Breast epithelium (tissue), 4 donors: ENCODE measurements around the gene ATG7. TPM values are rescaled to one million over a fixed set of nuclear protein-coding genes. Genes with fewer than 3 reads are reported as not detected.

Experiments
- DNase-seq, 2 donors: peaks; one replicate each; pipeline ENCODE4 v3.0.0-alpha.2; 2019; ENCODE audit warnings: low spot score in 2 of 2
- H3K27ac ChIP-seq, 2 donors: fragments of 200-600 bp; sonication (generic) in 1 of 2; one replicate each; pipeline ENCODE4 v1.5.1; 2016 to 2019; ENCODE audit warnings: mild to moderate bottlenecking in 1 of 2
- H3K27me3 ChIP-seq, 2 donors: fragments of 200-600 bp; sonication (generic) in 1 of 2; one replicate each; pipeline versions ENCODE4 v1.5.1 to v1.6.0; 2017 to 2019; ENCODE audit warnings: control low read depth in 1 of 2, mild to moderate bottlenecking in 1 of 2
- H3K36me3 ChIP-seq: fragments of 200-600 bp; one replicate; pipeline ENCODE4 v1.5.1; 2019
- H3K4me1 ChIP-seq, 2 donors: fragments of 200-600 bp; sonication (generic); one replicate each; pipeline ENCODE4 v1.5.1; 2016 to 2019; ENCODE audit warnings: control low read depth in 1 of 2
- H3K4me3 ChIP-seq, 3 donors: fragments of 200-600 bp; sonication (generic); 1 replicate in 2 of 3; 2 replicates in 1 of 3; pipeline ENCODE4 v1.5.1; 2016 to 2019; ENCODE audit warnings: mild to moderate bottlenecking in 3 of 3, moderate library complexity in 2 of 3
- H3K9me3 ChIP-seq, 2 donors: fragments of 200-600 bp; sonication (generic) in 1 of 2; one replicate each; pipeline ENCODE4 v1.5.1; 2016 to 2019; ENCODE audit warnings: control low read depth in 1 of 2
- POLR2A ChIP-seq: fragments of 450-650 bp; IDR thresholded peaks from one replicate; pipeline ENCODE4 v1.6.1; 2016; ENCODE audit warnings: antibody characterized with exemption, mild to moderate bottlenecking, moderate library complexity
- POLR2AphosphoS5 ChIP-seq, 3 donors: sonication (generic); formaldehyde crosslinking; IDR thresholded peaks; one replicate each; pipeline ENCODE4 v1.6.1; 2017; ENCODE audit warnings: antibody characterized with exemption in 3 of 3
- intact Hi-C: fragments of 100-400 bp; cut with DNase I; formaldehyde crosslinking; loops from one replicate; pipeline ENCODE4 v1.15.1; 2023; ENCODE audit warnings: low total_unique reads
- total RNA-seq, 3 donors: library from RNA; depleted of rRNA; stranded (reverse); fragments of >200 nt; gene quantifications; one replicate each; pipeline ENCODE4 v1.1.0, GENCODE V29; 2016
- TF ChIP-seq, protein P1 (sequence below), 3 donors: fragments of 450-650 bp; IDR thresholded peaks; one replicate each; pipeline ENCODE4 v1.5.1; 2016 to 2017; ENCODE audit warnings: antibody characterized with exemption in 3 of 3, mild to moderate bottlenecking in 3 of 3, moderate library complexity in 3 of 3

The ATG7 gene
- total RNA-seq, 3 donors from 2014 or later: 64.9 to 81.9 (median 75.5) TPM

GRCh38 chr3:11477407-11477911 is 205.3 kb downstream of the ATG7 start:
- TF ChIP-seq POLR2A (no peak), POLR2AphosphoS5 (IDR thresholded peaks at IDR 0.05) (no peak)
- TF ChIP-seq, protein P1, sequence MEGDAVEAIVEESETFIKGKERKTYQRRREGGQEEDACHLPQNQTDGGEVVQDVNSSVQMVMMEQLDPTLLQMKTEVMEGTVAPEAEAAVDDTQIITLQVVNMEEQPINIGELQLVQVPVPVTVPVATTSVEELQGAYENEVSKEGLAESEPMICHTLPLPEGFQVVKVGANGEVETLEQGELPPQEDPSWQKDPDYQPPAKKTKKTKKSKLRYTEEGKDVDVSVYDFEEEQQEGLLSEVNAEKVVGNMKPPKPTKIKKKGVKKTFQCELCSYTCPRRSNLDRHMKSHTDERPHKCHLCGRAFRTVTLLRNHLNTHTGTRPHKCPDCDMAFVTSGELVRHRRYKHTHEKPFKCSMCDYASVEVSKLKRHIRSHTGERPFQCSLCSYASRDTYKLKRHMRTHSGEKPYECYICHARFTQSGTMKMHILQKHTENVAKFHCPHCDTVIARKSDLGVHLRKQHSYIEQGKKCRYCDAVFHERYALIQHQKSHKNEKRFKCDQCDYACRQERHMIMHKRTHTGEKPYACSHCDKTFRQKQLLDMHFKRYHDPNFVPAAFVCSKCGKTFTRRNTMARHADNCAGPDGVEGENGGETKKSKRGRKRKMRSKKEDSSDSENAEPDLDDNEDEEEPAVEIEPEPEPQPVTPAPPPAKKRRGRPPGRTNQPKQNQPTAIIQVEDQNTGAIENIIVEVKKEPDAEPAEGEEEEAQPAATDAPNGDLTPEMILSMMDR (IDR thresholded peaks at IDR 0.05): no peak
- DNase-seq: no peak
- Histone ChIP-seq H3K27ac (peak overlapping the region; percentile 61 to 70), H3K4me3 (no peak overlapping the region), H3K9me3 (no peaks in the 10 kb centered on the region), H3K36me3 (no peaks in the 10 kb centered on the region), H3K27me3 (no peaks in the 10 kb centered on the region), H3K4me1 (peaks cover 0 to 23% of the 10 kb centered on the region in 2 donors)
- intact Hi-C loops: no loop called here

- peak overlapping the region; percentile 61 to 70 for H3K27ac ChIP-seq
- intact Hi-C loops: no loop called here
- H3K9me3 ChIP-seq: no peaks in the 10 kb centered on the region
- H3K36me3 ChIP-seq: no peaks in the 10 kb centered on the region
- peaks cover 0 to 23% of the 10 kb centered on the region in 2 donors for H3K4me1 ChIP-seq
- H3K4me3 ChIP-seq: no peak overlapping the region
- no peaks in the 10 kb centered on the region for H3K27me3 ChIP-seq
- DNase-seq: no peak
- TF ChIP-seq, protein P1 (IDR thresholded peaks at IDR 0.05): no peak
- no peak for TF ChIP-seq POLR2AphosphoS5 (IDR thresholded peaks at IDR 0.05)
These were observed 206.0 kb downstream of the ATG7 start for GRCh38 chr3:11478167-11478566.

- no peak for DNase-seq
- no peak overlapping the region for H3K4me3 ChIP-seq
- intact Hi-C loops: no loop called here
- H3K27ac ChIP-seq: no peak overlapping the region
- H3K36me3 ChIP-seq: no peaks in the 10 kb centered on the region
- no peaks in the 10 kb centered on the region for H3K27me3 ChIP-seq
- TF ChIP-seq POLR2AphosphoS5 (IDR thresholded peaks at IDR 0.05) (no peak), POLR2A (no peak)
- TF ChIP-seq, protein P1 (IDR thresholded peaks at IDR 0.05): no peak
- peaks cover 0 to 23% of the 10 kb centered on the region in 2 donors for H3K4me1 ChIP-seq
- no peaks in the 10 kb centered on the region for H3K9me3 ChIP-seq
These were observed 207.0 kb downstream of the ATG7 start for GRCh38 chr3:11479221-11479620.

GRCh38 chr3:11480663-11481298 is 208.6 kb downstream of the ATG7 start:
- Histone ChIP-seq H3K4me1 (peaks cover 0 to 23% of the 10 kb centered on the region in 2 donors), H3K27me3 (no peaks in the 10 kb centered on the region), H3K27ac (peak overlapping the region in 1 of 2 donors; percentile 19), H3K4me3 (no peak overlapping the region), H3K36me3 (no peaks in the 10 kb centered on the region), H3K9me3 (no peaks in the 10 kb centered on the region)
- no peak for DNase-seq
- intact Hi-C loops: no loop called here
- TF ChIP-seq POLR2AphosphoS5 (IDR thresholded peaks at IDR 0.05): no peak
- TF ChIP-seq, protein P1 (IDR thresholded peaks at IDR 0.05): no peak
- TF ChIP-seq POLR2A: no peak

- Histone ChIP-seq H3K4me3 (no peak overlapping the region), H3K27me3 (no peaks in the 10 kb centered on the region), H3K36me3 (no peaks in the 10 kb centered on the region), H3K4me1 (peaks cover 0 to 22% of the 10 kb centered on the region in 2 donors), H3K9me3 (no peaks in the 10 kb centered on the region), H3K27ac (peak overlapping the region; percentile 25 to 30)
- TF ChIP-seq, protein P1 (IDR thresholded peaks at IDR 0.05): no peak
- TF ChIP-seq POLR2A (no peak), POLR2AphosphoS5 (IDR thresholded peaks at IDR 0.05) (no peak)
- intact Hi-C loops: no loop called here
- no peak for DNase-seq
These were observed 209.4 kb downstream of the ATG7 start for GRCh38 chr3:11481556-11481955.
